ENCODE data around the gene IL32.

The IL32 gene

GRCh38 chr16:3089717-3090592 lies 24.5 kb downstream of the IL32 start:
- no peak for DNase-seq (ENCODE audit: low spot score)

- no peak for DNase-seq (ENCODE audit: low spot score)
Observed at GRCh38 chr16:3091551-3091950, 26.1 kb downstream of the IL32 start.

- no peak for DNase-seq (ENCODE audit: low spot score)
Observed at GRCh38 chr16:3092501-3092941, 27.1 kb downstream of the IL32 start.

- peak; percentile 83 for DNase-seq (ENCODE audit: low spot score)
Observed at GRCh38 chr16:3094289-3095027, 29.0 kb downstream of the IL32 start.

GRCh38 chr16:3095869-3096268 lies 30.4 kb downstream of the IL32 start:
- peak; percentile 50 for DNase-seq (ENCODE audit: low spot score)

GRCh38 chr16:3096362-3096761 lies 30.9 kb downstream of the IL32 start:
- DNase-seq (ENCODE audit: low spot score), result no peak

GRCh38 chr16:3097266-3097665 lies 31.8 kb downstream of the IL32 start:
- no peak for DNase-seq (ENCODE audit: low spot score)

GRCh38 chr16:3098459-3099394 lies 33.3 kb downstream of the IL32 start, which contains the start of gene ZSCAN10:
Gene ZSCAN10, minus strand, starts transcription at chr16:3099294. Its CDS starts 6,357 bp downstream, at chr16:3092937.
- DNase-seq (ENCODE audit: low spot score), result no peak

GRCh38 chr16:3099395-3099731 lies 33.9 kb downstream of the IL32 start:
- no peak for DNase-seq (ENCODE audit: low spot score)

- peak; percentile 93 for DNase-seq (ENCODE audit: low spot score)
Observed at GRCh38 chr16:3099732-3100499, 34.5 kb downstream of the IL32 start.

- DNase-seq (ENCODE audit: low spot score), result peak; percentile 72
Observed at GRCh38 chr16:3101018-3101840, 35.8 kb downstream of the IL32 start.

GRCh38 chr16:3101841-3102470 lies 36.5 kb downstream of the IL32 start:
- DNase-seq (ENCODE audit: low spot score), result no peak

- DNase-seq (ENCODE audit: low spot score), result peak; percentile 90
Observed at GRCh38 chr16:3106205-3106928, 40.9 kb downstream of the IL32 start.

- DNase-seq (ENCODE audit: low spot score), result no peak
Observed at GRCh38 chr16:3112058-3112880, 46.8 kb downstream of the IL32 start, which contains the start of gene ZNF205. Gene ZNF205, plus strand, starts transcription at chr16:3112586. Its CDS starts 845 bp downstream, at chr16:3113431.

- no peak for DNase-seq (ENCODE audit: low spot score)
Observed at GRCh38 chr16:3112881-3113574, 47.6 kb downstream of the IL32 start.

- no peak for DNase-seq (ENCODE audit: low spot score)
Observed at GRCh38 chr16:3113765-3114479, 48.5 kb downstream of the IL32 start.

GRCh38 chr16:3115003-3115402 lies 49.6 kb downstream of the IL32 start:
- DNase-seq (ENCODE audit: low spot score), result no peak

All from hematopoietic multipotent progenitor cell treated with erythropoietin and hydrocortisone succinate and interleukin-3 and kit ligand, for 17 days (in vitro differentiated cells).